Keratinocyte (primary cell): ENCODE measurements around the gene PCDHGB1. TPM values are rescaled to one million over a fixed set of nuclear protein-coding genes. Genes with fewer than 3 reads are reported as not detected.

Experiments
- DNase-seq: peaks from one replicate; pipeline ENCODE4 v3.0.0-alpha.2; 2011; ENCODE audit warnings: low read depth, missing footprints, low spot score
- FAIRE-seq: peaks from 2 replicates; lab custom pipeline; 2011; peaks lifted over from hg19 to GRCh38; lab: Jason Lieb, UNC
- H2AFZ ChIP-seq: 2 replicates; pipeline ENCODE4 v1.6.0; 2012; ENCODE audit warnings: low read length, control low read depth, inconsistent platforms; ENCODE audit not compliant: control insufficient read depth
- H3K27ac ChIP-seq: 2 replicates; pipeline ENCODE4 v1.5.1; 2011; ENCODE audit warnings: low read length; ENCODE audit not compliant: control insufficient read depth, insufficient read depth
- H3K27me3 ChIP-seq: 3 replicates; pipeline ENCODE4 v1.6.0; 2011; ENCODE audit warnings: low read length; ENCODE audit not compliant: control insufficient read depth, insufficient read depth; ENCODE audit errors: extremely low read depth
- H3K36me3 ChIP-seq, 2 experiments: 2 replicates in 1 of 2; 3 replicates in 1 of 2; pipeline ENCODE4 v1.5.1; 2011; ENCODE audit warnings: low read length in 2 of 2, mild to moderate bottlenecking in 1 of 2; ENCODE audit not compliant: control insufficient read depth in 2 of 2, insufficient read depth in 2 of 2; ENCODE audit errors: extremely low read depth in 1 of 2
- H3K4me1 ChIP-seq: 3 replicates; pipeline ENCODE4 v1.5.1; 2011; ENCODE audit warnings: low read length; ENCODE audit not compliant: control insufficient read depth, insufficient read depth; ENCODE audit errors: extremely low read depth
- H3K4me2 ChIP-seq: 3 replicates; pipeline ENCODE4 v1.6.0; 2011; ENCODE audit warnings: low read depth, low read length; ENCODE audit not compliant: control insufficient read depth, insufficient read depth; ENCODE audit errors: extremely low read depth
- H3K4me3 ChIP-seq, 3 experiments: fragments of 200-600 bp in 1 of 3; sonication (generic) in 1 of 3; 2 replicates in 2 of 3; 3 replicates in 1 of 3; pipeline ENCODE4 v1.5.1; 2011 to 2016; ENCODE audit warnings: low read length in 3 of 3, mild to moderate bottlenecking in 3 of 3, control low read depth in 2 of 3, inconsistent platforms in 1 of 3, low read depth in 1 of 3, mixed read lengths in 1 of 3, mixed run types in 1 of 3, moderate library complexity in 1 of 3; ENCODE audit not compliant: control insufficient read depth in 2 of 3, insufficient read depth in 2 of 3; ENCODE audit errors: extremely low read depth in 1 of 3
- H3K79me2 ChIP-seq: 2 replicates; pipeline ENCODE4 v1.6.0; 2012; ENCODE audit warnings: low read length; ENCODE audit not compliant: control insufficient read depth, insufficient read depth
- H3K9ac ChIP-seq: 3 replicates; pipeline ENCODE4 v1.6.0; 2011; ENCODE audit warnings: low read length; ENCODE audit not compliant: control insufficient read depth, insufficient read depth; ENCODE audit errors: extremely low read depth
- H3K9me1 ChIP-seq: 3 replicates; pipeline ENCODE4 v1.6.0; 2011; ENCODE audit warnings: low read length; ENCODE audit not compliant: control insufficient read depth, insufficient read depth; ENCODE audit errors: extremely low read depth
- H3K9me3 ChIP-seq: 2 replicates; pipeline ENCODE4 v1.5.1; 2012; ENCODE audit warnings: low read depth, low read length; ENCODE audit not compliant: control insufficient read depth
- H4K20me1 ChIP-seq: 3 replicates; pipeline ENCODE4 v1.6.0; 2011; ENCODE audit warnings: low read length; ENCODE audit not compliant: control insufficient read depth, insufficient read depth; ENCODE audit errors: extremely low read depth
- EZH2 ChIP-seq: IDR thresholded peaks from one replicate; pipeline ENCODE4 v1.6.1; 2012; ENCODE audit warnings: inconsistent platforms, mild to moderate bottlenecking, low read length, moderate library complexity
- dilution Hi-C: fragments of 300-500 bp; cut with MboI; formaldehyde crosslinking; loops from one replicate; pipeline ENCODE4 v1.7.0; 2020; ENCODE audit warnings: low sequenced_read_pairs; ENCODE audit not compliant: extremely low pct_ligation_motif_present
- polyA plus RNA-seq, 5 experiments: library from polyadenylated mRNA; depleted of rRNA in 3 of 5; stranded (reverse) in 3 of 5; stranded (forward) in 1 of 5; unstranded in 1 of 5; fragments of >200 nt; gene quantifications; 1 replicate in 1 of 5; 2 replicates in 3 of 5; 3 replicates in 1 of 5; pipeline versions ENCODE4 v1.2.1 to v1.2.3, GENCODE V29; 2011 to 2012; ENCODE audit warnings: missing spikeins in 2 of 5, low read depth in 1 of 5, low replicate concordance in 1 of 5
- TF ChIP-seq, protein P1 (sequence below), 3 experiments: IDR thresholded peaks in 1 of 3; conservative IDR thresholded peaks in 1 of 3; optimal IDR thresholded peaks in 1 of 3; 2 replicates in 2 of 3; 3 replicates in 1 of 3; pipeline versions ENCODE3 to v1.5.1; 2011; ENCODE audit warnings: low read length in 3 of 3, mild to moderate bottlenecking in 3 of 3, moderate library complexity in 2 of 3, control low read depth in 1 of 3, inconsistent platforms in 1 of 3; ENCODE audit not compliant: insufficient read depth in 2 of 3; ENCODE audit errors: extremely low read depth in 1 of 3

The PCDHGB1 gene
- polyA plus RNA-seq, 1 donor (not counting 4 experiments of a cell fraction or from before 2014, with no cell fraction given): 0.08 TPM

DNA sequence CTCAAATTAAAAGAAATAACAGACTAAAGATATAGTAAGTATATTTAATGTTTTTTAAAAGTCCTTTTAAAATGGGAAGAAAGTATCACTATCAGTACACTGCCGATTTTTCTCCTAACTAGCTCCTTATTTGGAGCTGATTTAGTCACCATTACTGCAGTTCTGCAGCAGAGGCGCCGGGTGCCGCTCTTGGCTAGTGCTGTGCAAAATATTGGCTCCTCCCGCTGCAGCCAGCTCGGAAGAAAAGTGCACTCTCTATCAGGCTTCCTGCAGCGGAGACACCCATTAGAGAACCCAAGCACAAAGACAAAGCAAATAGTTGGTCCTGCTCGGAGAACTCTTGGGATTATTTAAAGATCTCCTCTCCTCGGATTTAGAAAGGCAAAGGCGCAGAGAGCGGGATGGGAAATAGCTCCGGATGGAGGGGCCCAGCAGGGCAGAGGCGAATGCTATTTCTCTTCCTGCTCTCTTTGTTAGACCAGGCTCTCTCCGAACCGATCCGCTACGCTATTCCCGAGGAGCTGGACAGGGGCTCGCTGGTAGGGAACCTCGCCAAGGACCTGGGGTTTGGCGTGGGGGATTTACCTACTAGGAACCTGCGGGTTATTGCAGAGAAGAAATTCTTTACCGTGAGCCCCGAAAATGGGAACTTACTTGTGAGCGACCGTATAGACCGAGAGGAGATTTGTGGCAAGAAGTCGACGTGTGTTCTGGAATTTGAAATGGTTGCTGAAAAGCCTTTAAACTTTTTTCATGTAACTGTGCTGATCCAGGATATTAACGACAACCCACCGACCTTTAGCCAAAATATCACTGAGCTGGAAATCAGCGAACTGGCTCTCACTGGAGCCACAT is 20.3 kb downstream of the PCDHGB1 start, which contains the start of gene PCDHGB3:
TSS of gene PCDHGB3 (plus strand) at position 249 of the 855 bp plus-strand sequence. CDS start at position 402, 153 bp downstream.
- Histone ChIP-seq H3K9ac (no peak within 1 kb of the TSS), H3K79me2 (no peaks in the 10 kb centered on the region), H3K27me3 (peaks cover 42% of the 10 kb centered on the region), H3K27ac (no peak within 1 kb of the TSS), H2AFZ (peak within 1 kb of the TSS; percentile 33), H3K9me1 (no peaks in the 10 kb centered on the region), H3K36me3 (no peaks in the 10 kb centered on the region), H3K4me1 (no peaks in the 10 kb centered on the region), H3K4me3 (peak within 1 kb of the TSS in 2 of 3 experiments; percentile 1 to 31), H4K20me1 (no peaks in the 10 kb centered on the region), H3K9me3 (peaks cover 33% of the 10 kb centered on the region), H3K4me2 (peak within 1 kb of the TSS; percentile 29)
- no peak for DNase-seq
- dilution Hi-C loops: no loop called here
- no peak for FAIRE-seq
- no peak for TF ChIP-seq EZH2
- TF ChIP-seq, protein P1, sequence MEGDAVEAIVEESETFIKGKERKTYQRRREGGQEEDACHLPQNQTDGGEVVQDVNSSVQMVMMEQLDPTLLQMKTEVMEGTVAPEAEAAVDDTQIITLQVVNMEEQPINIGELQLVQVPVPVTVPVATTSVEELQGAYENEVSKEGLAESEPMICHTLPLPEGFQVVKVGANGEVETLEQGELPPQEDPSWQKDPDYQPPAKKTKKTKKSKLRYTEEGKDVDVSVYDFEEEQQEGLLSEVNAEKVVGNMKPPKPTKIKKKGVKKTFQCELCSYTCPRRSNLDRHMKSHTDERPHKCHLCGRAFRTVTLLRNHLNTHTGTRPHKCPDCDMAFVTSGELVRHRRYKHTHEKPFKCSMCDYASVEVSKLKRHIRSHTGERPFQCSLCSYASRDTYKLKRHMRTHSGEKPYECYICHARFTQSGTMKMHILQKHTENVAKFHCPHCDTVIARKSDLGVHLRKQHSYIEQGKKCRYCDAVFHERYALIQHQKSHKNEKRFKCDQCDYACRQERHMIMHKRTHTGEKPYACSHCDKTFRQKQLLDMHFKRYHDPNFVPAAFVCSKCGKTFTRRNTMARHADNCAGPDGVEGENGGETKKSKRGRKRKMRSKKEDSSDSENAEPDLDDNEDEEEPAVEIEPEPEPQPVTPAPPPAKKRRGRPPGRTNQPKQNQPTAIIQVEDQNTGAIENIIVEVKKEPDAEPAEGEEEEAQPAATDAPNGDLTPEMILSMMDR (optimal IDR thresholded peaks at IDR 0.05 in 1 of 3, IDR thresholded peaks at IDR 0.05 in 1 of 3, conservative IDR thresholded peaks at IDR 0.05 in 1 of 3; ENCODE audit: extremely low read depth in 1 of 3, insufficient read depth in 2 of 3, low read length in 3 of 3): peak; percentile 30 to 55 (median 31)

DNA sequence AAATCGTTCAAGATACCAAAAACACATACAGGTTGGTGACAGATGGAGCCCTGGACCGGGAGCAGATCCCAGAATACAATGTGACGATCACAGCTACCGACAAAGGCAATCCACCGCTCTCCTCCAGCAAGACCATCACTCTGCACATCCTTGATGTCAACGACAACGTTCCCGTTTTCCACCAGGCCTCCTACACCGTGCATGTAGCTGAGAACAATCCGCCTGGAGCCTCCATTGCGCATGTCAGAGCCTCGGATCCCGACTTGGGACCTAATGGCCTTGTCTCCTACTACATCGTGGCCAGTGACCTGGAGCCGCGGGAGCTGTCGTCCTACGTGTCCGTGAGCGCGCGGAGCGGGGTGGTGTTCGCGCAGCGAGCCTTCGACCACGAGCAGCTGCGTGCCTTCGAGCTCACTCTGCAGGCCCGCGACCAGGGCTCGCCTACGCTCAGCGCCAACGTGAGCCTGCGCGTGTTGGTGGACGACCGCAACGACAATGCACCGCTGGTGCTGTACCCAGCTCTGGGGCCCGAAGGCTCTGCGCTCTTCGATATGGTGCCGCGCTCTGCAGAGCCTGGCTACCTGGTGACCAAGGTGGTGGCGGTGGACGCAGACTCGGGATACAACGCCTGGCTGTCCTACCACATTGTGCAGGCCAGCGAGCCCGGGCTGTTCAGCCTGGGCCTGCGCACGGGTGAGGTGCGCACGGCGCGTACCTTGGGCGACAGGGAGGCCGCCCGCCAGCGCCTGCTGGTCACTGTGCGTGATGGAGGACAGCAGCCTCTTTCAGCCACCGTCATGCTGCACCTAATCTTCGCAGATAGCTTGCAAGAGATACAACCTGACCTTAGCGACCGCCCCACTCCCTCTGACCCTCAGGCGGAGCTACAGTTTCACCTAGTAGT is 21.9 kb downstream of the PCDHGB1 start:
- Histone ChIP-seq H3K27ac (no peak overlapping the region), H3K27me3 (peaks cover 33% of the 10 kb centered on the region), H3K36me3 (no peaks in the 10 kb centered on the region), H4K20me1 (no peaks in the 10 kb centered on the region), H3K4me1 (no peaks in the 10 kb centered on the region), H3K79me2 (no peaks in the 10 kb centered on the region), H3K9ac (no peak overlapping the region), H2AFZ (no peak overlapping the region), H3K9me1 (no peaks in the 10 kb centered on the region), H3K4me2 (no peak overlapping the region), H3K9me3 (peaks cover 24% of the 10 kb centered on the region), H3K4me3 (no peak overlapping the region)
- DNase-seq (no peak), FAIRE-seq (no peak)
- no peak for TF ChIP-seq EZH2
- dilution Hi-C loops: no loop called here
